GM19240 (cell line): ENCODE measurements around the gene SEC16B.

Source experiments
- DNase-seq: peaks from one replicate; pipeline ENCODE4 v3.0.0; 2011; ENCODE audit warnings: low spot score; ENCODE audit not compliant: insufficient read length

SEC16B gene

DNA sequence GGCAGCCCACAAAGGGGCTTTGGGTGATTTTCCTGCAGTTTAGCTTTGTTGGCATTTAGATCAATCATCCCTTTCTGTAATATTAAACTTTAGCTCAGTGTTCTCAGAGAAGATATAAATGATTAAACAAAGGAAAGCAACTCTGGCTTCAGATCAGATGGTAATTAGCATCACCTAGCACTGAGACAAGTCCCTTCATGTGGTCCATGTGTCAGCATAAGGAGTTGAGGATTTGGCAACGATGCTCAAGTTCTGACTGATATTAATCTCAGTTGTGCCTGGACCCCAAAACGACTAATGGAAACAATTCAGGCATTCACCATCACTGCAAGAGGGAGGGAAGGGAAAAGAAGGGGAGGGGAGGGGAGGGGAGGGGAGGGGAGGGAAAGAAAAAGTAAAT, 60.4 kb downstream of the SEC16B start:
- DNase-seq, result no peak

GRCh38 chr1:177907000-177907399, 62.9 kb downstream of the SEC16B start:
- no peak for DNase-seq

- DNase-seq, result no peak
These were observed 64.2 kb downstream of the SEC16B start for GRCh38 chr1:177905686-177906085.

- no peak for DNase-seq
These were observed 67.6 kb downstream of the SEC16B start for GRCh38 chr1:177902266-177902665.

DNA sequence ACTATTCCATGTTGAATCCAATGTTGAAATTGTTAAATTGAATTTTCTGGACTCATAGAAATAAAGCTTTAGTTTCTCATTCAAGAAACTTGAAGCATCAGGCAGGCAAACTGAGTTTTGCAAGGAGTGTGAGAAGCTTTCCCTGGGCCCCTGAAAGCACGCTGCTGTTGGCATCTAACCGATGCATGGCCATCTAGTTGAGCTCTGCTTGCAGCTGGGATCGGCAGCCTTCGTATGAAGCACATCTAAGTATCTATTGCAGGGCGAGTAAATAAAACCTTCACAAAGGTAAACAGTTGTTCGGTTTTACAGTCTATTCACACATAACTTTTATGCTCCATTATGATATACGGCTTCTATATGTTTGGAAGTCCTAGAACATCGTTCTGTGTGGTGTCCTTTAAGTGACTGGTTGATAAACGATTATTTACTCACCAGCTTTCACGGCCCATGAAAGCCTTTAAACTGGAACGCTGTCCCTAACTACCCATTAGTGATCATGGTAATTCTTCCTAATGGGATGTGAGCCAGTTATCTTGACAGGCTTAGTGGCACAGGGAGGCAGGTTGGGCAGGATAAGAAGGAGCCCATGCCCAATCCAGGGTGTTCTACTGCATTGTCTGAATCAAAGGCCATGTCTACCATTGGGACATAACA, 71.7 kb downstream of the SEC16B start:
- DNase-seq, result no peak

DNA sequence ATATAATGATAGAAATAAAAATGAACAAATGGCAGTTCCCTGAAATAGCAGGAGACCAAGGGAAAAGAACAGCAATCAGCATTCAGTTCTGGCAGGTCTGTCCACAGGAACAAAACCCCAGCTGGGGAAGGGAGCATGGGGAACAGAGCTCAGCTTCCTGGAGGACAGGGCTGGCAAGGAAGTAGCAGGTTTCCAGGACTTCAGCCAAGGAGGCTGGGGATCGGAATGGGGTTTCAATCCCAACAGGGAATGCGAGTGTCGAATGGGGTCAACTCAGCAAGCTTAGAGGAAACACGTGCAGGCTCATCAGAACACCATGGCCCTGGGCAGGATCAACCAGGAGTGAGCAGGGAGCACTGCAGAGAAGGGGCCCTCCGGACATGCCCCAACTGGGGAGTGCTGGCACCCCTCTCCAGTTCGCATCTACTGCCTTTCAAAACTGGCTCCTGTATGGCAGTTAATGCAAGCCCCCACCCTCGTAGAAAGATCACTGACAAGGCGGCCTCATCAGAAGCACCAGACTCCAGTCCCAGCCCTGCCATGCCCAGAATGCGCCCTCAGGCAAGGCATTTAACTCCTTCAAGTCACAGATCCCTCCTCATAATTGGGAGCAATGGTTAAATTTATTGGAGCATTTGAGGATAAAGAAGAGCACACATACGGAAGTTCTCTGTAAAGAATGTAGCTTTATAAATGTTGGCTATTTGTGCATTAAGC, 72.4 kb downstream of the SEC16B start:
- DNase-seq, result no peak
